GM12878 (cell line): Measurements from ENCODE around the gene LRP3. TPM values are rescaled to one million over a fixed set of nuclear protein-coding genes. Genes with fewer than 3 reads are reported as not detected.

ENCODE experiments used
- CBX3 ChIP-seq: fragments of 200-600 bp; sonication (generic); IDR thresholded peaks from 2 replicates; pipeline ENCODE4 v1.6.1; 2016; ENCODE audit warnings: low read depth, borderline replicate concordance
- CREB1 ChIP-seq: IDR thresholded peaks from 2 replicates; pipeline ENCODE4 v1.6.1; 2012; ENCODE audit warnings: low read depth, mild to moderate bottlenecking, inconsistent platforms
- CUX1 ChIP-seq: IDR thresholded peaks from 2 replicates; pipeline ENCODE4 v1.6.1; 2012; ENCODE audit warnings: improper control_type of control experiment, low read depth, low read length; ENCODE audit not compliant: insufficient replicate concordance
- EP300 ChIP-seq, 2 experiments: fragments of 150-350 bp in 1 of 2; IDR thresholded peaks; 2 replicates each; pipeline ENCODE4 v1.6.1; 2011 to 2012; ENCODE audit warnings: low read depth in 2 of 2, low read length in 2 of 2, borderline replicate concordance in 1 of 2, improper control_type of control experiment in 1 of 2, inconsistent platforms in 1 of 2; ENCODE audit not compliant: control insufficient read depth in 1 of 2
- TBL1XR1 ChIP-seq: IDR thresholded peaks from 2 replicates; pipeline ENCODE4 v1.6.1; 2012; ENCODE audit warnings: low read depth, low read length, improper control_type of control experiment
- polyA plus RNA-seq, 11 experiments: library from polyadenylated mRNA; depleted of rRNA in 4 of 11; unstranded in 6 of 11; stranded (reverse) in 5 of 11; fragments of >200 nt; fragmentation: Nextera tagmentation in 4 of 11; fragmentation: Illumina TruSeq in 1 of 11; extraction: Ambion mirVana in 4 of 11; extraction: Trizol in 1 of 11; gene quantifications; 1 replicate in 1 of 11; 2 replicates in 10 of 11; pipeline versions ENCODE4 v1.2.1 to v1.2.3, GENCODE V29; 2011 to 2016; ENCODE audit warnings: inconsistent platforms in 2 of 11, missing spikeins in 2 of 11, low read depth in 1 of 11
- total RNA-seq, 4 experiments: library from RNA; depleted of rRNA in 3 of 4; stranded (reverse); fragments of >200 nt in 3 of 4; fragmentation: Illumina TruSeq in 1 of 4; extraction: Trizol in 1 of 4; gene quantifications; 2 replicates each; pipeline versions ENCODE4 v1.2.1 to v1.2.3, GENCODE V29; 2013 to 2021
- TF ChIP-seq, protein P1 (sequence below): fragments of 450-650 bp; IDR thresholded peaks from 2 replicates; pipeline ENCODE4 v1.6.1; 2018; ENCODE audit warnings: mild to moderate bottlenecking, low read depth, moderate library complexity; ENCODE audit not compliant: partially characterized antibody

LRP3 gene
- total and polyA plus RNA-seq, 10 of the 15 experiments (the other 5 are each of a cell fraction or from before 2014, with no cell fraction given) = 0.12 to 3.2 (median 0.64) TPM; not detected in 2

DNA sequence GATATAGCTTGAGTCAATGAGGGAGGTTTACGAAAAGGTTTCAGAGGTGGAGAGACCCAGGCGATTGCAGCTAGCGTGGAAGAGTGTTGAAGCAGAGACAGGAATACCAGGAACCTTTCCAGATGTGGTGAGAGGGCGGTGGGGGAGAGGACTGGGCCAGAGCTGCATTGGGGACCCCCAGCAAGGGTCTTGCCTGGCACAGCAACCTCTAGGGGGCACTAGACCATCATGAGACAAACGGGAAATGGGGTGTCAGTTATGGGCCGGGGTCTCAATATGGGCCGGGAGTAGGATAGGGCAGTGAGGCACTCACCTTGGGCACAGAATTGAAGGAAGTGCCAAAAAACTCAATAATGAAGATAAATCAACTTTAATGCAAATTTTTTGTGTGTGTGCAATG is 2.1 kb upstream of the LRP3 start (continued):
- TF ChIP-seq, protein P1, sequence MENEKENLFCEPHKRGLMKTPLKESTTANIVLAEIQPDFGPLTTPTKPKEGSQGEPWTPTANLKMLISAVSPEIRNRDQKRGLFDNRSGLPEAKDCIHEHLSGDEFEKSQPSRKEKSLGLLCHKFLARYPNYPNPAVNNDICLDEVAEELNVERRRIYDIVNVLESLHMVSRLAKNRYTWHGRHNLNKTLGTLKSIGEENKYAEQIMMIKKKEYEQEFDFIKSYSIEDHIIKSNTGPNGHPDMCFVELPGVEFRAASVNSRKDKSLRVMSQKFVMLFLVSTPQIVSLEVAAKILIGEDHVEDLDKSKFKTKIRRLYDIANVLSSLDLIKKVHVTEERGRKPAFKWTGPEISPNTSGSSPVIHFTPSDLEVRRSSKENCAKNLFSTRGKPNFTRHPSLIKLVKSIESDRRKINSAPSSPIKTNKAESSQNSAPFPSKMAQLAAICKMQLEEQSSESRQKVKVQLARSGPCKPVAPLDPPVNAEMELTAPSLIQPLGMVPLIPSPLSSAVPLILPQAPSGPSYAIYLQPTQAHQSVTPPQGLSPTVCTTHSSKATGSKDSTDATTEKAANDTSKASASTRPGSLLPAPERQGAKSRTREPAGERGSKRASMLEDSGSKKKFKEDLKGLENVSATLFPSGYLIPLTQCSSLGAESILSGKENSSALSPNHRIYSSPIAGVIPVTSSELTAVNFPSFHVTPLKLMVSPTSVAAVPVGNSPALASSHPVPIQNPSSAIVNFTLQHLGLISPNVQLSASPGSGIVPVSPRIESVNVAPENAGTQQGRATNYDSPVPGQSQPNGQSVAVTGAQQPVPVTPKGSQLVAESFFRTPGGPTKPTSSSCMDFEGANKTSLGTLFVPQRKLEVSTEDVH = no peak
- TF ChIP-seq CUX1 (no peak), TBL1XR1 (no peak), CREB1 (no peak), CBX3 (no peak), EP300 (IDR thresholded peaks at IDR 0.05; ENCODE audit: borderline replicate concordance in 1 of 2, control insufficient read depth in 1 of 2, low read depth in 2 of 2, low read length in 2 of 2) (no peak)
